Neural progenitor cell (in vitro differentiated cells): ENCODE results near the gene SLC38A1.

Experiments used
- CTCF ChIP-seq: fragments of 200-600 bp; sonication (generic); IDR thresholded peaks from 2 replicates; pipeline ENCODE4 v1.5.1; 2017; ENCODE audit warnings: antibody characterized with exemption, mild to moderate bottlenecking
- EZH2 ChIP-seq: fragments of 200-600 bp; sonication (generic); IDR thresholded peaks from 2 replicates; pipeline ENCODE4 v1.6.1; 2017; ENCODE audit warnings: antibody characterized with exemption, mild to moderate bottlenecking, moderate library complexity
- EZH2phosphoT487 ChIP-seq: fragments of 200-600 bp; sonication (generic); IDR thresholded peaks from 2 replicates; pipeline ENCODE4 v1.6.1; 2017; ENCODE audit warnings: antibody characterized with exemption

- no peak for TF ChIP-seq CTCF
- TF ChIP-seq EZH2: no peak
- TF ChIP-seq EZH2phosphoT487: no peak
Observed at GRCh38 chr12:46318037-46318436, 49.2 kb upstream of the SLC38A1 start.
